GM18868 (cell line): ENCODE measurements around the gene GNG12.

Experiments used
- ATAC-seq: cut with Tn5 transposase; IDR thresholded peaks from one replicate; pipeline ENCODE4 v1.9.1; 2021; ENCODE audit warnings: mild to moderate bottlenecking, moderate library complexity; ENCODE audit not compliant: unreplicated experiment

Gene GNG12

DNA sequence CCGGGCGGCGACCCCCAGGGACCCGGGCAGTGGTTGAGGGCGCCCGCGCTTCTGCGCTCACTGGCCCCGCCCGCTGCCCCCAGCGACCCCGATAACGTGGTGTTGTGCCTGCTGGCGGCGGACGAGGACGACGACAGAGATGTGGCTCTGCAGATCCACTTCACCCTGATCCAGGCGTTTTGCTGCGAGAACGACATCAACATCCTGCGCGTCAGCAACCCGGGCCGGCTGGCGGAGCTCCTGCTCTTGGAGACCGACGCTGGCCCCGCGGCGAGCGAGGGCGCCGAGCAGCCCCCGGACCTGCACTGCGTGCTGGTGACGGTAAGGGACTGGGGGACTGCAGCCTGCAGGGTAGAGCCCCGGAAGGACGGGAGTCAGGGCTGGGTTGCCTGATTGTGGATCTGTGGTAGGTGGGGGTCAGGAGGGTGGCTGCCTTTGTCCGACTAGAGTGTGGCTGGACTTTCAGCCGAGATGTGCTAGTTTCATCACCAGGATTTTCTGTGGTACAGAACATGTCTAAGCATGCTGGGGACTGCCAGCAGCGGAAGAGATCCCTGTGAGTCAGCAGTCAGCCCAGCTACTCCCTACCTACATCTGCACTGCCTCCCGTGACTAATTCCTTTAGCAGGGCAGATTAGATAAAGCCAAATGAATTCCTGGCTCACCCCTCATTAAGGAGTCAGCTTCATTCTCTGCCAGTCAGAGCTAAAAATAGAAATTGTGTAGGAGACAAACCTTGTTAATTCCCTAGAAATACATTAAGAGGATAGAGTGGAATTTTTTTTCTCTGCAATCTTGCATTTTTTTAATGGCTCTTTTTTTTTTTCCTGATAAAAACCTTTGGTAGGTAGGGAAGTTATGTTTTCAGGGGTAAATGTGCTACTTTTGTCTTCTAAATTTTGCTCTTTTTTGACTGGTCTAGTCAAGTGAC is 146.7 kb downstream of the GNG12 start:
- ATAC-seq, result peak; percentile 28

DNA sequence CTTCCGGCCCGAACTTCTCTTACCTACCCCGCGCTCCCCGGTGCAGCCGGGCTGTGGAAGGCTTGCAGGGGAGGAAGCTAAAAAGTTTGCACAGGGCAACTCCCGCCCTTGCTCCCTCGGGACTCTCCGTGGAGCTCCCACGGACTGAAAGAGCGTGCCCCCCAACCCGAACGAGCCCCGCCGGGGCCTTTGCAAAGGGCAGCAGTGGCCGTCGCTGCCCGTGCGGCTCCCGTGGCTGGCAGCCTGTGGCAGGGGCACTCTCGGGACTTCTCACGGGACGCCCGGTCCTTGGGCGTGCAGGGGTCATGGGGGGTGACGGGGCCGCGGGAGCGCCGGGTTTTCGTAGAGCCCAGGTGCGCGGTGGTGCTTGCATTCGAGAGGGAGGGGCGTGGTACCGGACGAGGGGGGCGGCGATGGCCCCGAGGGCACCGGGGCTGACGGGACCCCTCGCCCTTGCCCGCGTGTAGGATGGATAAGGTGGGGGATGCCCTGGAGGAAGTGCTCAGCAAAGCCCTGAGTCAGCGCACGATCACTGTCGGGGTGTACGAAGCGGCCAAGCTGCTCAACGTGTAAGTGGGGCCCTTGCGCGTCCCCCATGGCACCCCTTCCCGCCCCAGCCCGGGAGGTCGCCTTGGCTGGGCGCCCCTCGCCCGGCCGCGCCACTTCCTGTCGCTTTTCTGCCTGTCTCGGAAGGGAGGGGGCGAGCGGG is 147.6 kb downstream of the GNG12 start:
- peak; percentile 11 for ATAC-seq

DNA sequence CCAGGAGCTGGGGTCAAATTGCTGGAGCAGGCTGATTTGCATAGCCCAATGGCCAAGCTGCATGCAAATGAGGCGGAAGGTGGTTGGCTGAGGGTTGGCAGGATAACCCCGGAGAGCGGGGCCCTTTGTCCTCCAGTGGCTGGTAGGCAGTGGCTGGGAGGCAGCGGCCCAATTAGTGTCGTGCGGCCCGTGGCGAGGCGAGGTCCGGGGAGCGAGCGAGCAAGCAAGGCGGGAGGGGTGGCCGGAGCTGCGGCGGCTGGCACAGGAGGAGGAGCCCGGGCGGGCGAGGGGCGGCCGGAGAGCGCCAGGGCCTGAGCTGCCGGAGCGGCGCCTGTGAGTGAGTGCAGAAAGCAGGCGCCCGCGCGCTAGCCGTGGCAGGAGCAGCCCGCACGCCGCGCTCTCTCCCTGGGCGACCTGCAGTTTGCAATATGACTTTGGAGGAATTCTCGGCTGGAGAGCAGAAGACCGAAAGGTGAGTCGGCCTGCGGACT is 148.2 kb downstream of the GNG12 start, which contains the start of gene GADD45A:
Gene GADD45A (plus strand): TSS at position 135 of the 491 bp plus-strand sequence. CDS start 294 bp downstream, at position 429.
- ATAC-seq, result peak; percentile 85

DNA sequence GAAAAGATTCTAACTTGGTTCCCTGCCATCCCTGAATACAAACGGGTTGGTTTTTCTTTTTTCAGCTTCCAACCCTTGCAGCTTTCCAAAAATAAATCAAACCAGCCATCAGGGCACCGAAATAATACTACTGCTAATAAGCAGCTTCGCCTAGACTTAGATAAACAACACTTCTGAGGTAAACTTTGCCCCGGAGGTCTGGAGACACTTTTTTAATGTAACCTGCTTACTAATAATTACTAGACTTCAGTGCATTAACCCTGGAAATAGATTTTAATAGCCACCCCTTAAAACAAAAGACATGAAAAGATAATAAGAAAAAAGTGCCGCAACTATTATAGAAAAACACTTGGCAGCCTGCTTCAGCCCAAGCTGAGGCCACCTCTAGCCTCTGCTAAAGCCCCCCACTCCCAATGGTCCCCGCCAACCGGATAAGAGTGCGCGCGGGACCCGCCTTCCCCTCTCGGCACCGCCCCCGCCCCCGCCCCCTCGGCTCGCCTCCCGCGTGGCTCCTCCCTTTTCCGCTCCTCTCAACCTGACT is 148.7 kb downstream of the GNG12 start:
- no peak for ATAC-seq

DNA sequence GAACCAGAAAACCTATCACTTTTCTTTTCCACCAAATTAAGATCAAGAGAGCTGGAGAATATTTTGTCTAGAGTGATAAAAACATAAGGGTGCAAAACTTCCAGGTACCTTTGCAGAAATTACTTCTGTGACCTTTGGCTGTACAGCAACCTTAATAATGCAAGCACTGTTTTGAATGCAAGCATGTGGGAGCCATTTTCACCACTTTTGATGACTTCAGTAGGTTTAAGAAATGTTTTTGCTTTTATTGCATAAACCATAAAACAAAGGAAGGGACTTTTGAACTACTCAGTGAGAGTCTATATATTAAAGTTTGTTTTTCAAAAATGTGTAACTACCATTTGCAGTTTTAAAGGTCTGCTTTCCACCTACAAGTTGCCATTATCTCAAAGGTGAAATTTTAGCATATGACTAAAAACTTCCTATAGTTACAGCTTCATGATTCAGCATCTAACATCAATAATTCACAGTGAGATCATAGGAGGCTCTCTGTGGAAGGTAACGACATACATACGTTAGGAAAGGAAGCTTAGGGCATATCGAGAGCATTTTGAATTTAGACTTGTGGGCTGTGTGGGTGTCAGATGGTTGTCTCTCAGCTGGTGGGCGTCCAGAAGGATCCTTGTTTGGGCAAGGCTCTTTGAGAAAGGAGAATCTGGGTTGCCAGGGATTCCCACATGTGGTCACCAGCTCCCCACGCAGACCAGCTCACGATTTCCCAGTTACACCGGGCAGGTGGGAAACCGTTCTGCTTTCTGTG is 149.3 kb downstream of the GNG12 start:
- no peak for ATAC-seq

DNA sequence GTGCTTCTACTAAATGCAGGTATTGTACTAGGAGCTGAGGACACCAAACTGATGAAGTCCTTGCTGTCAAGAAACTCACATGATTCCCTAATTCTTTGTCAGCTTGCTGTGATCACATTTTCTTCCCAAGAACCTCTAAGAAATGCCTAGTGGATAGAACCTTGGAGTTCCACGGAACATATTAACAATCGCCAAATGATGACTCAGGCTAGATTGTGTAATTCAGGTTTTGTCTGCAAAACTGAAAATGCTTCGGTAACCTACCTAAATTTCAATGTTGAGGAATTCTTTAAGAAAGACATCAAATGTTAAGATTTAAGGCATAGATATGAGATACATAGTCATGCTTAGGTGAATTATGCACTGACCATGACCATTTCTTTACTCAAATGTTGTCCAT is 150.0 kb downstream of the GNG12 start:
- ATAC-seq, result no peak

DNA sequence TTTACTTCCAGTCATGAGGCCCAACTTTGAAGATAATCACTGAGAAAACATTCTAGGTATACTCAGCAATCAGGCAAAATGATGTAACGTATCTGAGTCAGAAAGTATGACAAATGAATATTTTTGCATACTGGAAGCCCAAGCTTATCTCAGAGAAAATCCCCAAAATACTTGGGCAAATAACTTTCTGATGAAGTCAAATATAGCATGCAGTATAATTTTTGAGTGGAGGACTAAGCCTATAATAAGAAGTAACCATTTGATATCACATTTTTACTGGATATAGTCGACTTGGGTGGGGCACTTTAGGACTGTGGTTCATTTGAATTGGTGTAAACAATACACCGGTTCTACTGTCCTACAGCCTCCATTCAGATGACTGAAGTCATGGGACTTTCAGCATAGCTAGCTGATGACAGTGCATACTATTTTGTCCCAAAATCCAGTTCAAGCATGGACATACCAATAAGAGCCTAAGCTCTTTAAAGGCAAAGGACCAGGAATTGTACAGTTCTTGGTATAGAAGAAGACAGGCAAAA is 150.5 kb downstream of the GNG12 start:
- ATAC-seq, result no peak

DNA sequence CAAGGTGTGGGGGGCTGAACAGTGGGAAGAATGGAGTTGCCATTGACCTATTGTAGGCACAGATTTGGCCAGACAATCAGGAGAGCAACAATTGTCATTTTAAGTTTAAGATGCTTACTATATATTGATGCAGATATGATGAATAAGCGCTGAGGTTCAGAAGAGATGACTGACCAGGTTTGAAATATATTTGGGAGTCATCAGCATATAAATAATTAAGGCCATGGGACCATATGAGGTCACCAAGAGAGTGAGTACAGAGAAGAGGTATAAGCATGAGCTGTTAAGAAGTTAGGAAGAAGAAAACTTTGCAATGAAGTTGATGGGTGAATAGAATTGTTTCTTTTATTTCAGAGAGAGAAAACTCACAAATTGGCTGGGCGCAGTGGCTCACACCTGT is 152.8 kb downstream of the GNG12 start:
- no peak for ATAC-seq

DNA sequence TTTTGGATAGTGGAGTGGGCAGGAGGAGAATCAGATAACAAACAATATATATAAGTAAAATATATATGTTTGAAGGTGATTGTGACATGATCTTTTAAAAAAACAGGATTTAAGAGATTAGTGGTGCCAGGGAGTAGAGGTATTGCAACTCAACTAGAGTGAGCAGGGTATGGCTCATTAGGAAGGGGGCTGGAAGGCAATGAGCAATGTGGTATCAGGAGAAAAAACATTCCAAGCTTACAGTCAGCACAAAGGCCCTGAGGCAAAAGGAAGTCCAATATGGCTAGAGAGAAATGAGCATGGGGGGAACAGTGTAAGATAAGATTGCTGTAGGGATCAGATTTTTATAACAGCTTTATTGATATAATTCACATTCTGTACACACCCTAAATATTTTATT is 153.6 kb downstream of the GNG12 start:
- ATAC-seq, result no peak

DNA sequence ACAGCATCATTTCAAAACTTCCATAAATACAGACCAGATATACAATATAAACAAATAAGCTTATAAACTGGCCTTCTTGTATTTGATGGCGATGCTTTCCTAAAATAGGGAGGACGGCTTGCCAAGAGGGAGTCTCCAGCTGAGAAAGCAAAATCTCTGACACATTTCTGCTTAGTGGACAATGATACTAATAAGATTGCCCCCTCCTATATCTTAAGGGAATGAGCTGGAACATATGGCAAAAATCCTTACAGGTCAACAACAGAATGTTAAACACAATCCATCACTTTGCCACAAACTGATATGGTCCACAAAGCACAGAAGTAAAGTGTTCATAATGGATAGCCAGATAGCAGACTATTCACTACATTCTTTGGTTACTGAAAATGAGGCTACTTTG is 155.3 kb downstream of the GNG12 start:
- ATAC-seq, result no peak

DNA sequence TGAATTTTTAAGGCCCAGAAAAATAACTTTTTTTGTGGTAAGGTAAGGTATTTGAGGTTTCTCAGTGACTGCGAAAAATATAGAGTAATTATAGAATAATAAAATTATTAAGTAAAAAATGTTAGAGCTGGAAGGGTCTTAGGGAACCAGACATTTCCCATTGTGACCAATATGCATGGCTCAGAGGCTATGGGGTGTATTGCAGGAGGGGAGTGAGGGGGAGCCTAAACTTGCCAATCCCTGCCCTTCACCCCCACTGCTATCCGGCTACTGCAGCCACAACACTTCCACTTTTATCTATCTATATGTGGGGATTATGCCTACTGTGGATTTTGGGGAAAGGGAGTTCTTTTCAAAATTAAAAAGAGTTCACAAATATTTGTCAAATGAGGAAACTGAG is 155.9 kb downstream of the GNG12 start:
- no peak for ATAC-seq

DNA sequence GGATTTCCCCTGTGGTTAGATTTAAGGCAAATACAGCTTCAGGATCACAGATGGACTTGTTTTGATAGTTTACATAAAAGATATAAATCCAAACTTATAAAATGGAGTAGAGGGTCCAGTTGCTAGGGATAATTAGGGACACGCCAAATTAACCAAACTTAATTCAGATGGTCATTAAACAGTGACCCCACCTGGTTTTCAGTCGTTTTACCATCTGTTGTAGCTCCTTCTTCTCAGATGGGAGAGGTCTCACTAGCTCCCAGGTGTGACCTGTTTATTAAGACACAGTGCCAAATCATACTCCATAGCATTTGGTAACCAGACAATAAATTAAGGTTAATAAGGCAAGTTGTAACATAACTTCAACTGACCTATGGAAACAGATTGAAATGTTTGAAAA is 156.3 kb downstream of the GNG12 start:
- ATAC-seq, result no peak

DNA sequence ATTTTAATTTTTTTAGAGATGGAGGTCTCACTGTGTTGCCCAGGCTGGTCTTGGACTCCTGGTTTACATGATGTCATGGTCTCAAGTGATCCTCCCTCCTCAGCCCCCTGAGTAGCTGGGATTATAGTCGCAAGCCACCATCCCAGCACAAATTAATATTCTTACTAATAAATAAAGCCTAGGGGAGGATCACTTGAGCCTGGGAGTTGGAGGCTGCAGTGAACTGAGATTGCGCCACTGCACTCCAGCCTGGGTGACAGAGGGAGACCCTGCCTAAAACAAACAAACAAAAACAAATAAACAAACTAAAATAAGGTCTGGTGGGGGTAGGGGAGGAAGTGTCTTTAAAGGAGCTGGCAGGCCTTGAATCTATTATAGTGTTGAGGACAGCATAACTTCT is 157.0 kb downstream of the GNG12 start:
- ATAC-seq, result no peak

DNA sequence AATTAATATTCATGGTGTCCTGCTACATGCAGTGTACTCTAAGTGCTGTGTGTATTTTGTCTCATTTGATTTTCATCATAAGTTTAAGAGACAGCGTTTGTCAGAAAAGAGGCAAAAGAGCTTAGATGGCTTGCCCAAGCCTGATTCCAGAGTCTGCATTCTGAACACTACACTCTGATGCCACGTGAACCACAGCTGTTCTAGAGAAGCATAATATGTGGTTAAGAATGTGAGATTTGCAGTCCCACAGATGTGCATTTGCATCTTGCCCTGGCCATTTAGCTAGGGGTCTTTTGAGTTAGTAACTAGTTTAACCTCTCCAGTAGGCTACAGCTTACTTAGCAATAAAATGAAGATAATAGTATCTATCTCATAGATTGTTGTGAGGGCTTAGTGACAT is 157.5 kb downstream of the GNG12 start:
- ATAC-seq, result no peak

DNA sequence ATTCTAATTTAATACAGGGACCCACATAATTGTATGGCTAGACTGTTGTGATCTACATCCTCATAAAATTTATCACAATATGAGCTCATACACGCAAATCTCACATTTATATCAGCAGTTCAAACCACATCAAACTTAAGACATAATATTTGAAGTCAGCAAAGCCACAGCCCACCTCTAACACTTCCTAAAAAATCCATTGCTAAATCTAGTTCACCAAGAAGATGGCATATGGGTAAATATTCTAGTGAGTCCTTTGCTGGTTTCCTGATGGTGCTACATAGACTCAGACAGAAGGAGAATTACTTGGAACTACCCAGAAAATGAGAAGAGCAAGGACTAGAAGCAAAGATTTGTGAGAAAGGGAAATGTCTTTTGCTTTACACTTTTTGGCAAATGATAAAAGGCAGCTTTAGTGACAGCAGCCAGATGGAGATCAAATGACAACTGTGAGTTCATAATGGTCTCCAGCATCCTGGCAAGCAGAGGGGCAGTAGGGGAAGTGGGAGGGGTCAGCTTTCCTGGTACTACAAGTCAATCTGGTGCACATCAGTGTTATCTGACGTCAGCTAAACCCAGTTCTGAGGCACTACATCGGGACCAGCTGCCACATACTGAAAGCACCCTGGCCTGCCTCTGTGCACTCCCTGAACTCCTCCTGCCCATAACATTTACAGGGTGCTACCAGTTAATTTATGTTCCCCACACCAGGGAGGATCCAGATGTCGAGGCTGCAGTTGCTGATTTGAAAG is 158.8 kb downstream of the GNG12 start:
- ATAC-seq, result peak; percentile 38

DNA sequence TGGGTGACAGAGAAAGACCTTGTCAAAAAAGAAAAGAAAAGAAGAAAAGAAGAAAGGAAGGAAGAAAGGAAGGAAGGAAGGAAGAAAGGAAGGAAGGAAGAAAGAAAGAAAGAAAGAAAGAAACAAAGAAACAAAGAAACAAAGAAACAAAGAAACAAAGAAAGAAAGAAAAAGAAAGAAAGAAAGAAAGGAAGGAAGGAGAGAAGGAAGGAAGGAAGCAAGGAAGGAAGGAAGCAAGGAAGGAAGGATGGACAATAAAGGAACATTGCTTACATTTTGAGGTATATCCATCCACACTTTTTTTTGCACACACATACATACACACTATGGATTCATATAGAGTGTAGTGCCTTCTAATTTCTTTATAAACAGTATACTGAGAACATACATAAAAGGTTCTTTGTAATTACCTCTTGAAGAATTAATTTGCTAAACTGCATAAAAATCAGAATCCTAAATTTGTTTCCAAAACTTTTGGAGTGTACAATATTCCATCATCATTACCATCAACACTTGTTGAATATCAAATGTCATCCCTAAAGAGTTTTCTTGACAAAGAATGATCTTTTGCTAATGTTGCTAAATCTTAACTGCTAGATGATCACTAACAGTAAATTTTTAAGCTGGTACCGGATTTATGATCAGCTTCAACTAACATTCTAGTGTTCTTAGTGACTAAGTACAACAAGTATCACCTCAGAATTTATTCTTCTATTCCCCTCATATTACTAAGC is 159.6 kb downstream of the GNG12 start:
- no peak for ATAC-seq

DNA sequence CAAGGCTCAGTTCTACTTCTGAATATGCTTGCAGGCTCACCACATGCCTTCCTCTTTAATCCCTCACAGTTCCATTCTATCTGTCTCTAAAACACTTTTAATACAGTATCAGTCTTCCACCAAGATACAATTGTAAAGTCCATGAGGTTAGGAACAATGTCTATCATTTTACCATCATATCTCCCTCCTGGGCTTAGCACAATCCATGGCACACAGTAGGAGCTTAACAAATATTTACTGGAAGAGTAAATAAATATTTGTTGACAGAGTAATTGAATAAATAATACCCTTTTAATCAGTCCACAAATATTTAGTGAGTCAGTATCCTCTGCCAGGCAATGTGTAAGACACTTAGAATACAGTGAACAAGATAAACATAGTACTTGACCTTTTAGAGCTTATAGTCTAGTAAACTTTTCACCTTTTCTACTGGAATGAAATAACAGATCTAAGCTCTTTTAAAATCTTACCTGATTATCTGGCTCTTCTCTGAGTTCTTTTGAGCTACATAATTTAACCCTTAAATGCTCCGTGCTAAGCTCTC is 160.9 kb downstream of the GNG12 start:
- ATAC-seq, result no peak

DNA sequence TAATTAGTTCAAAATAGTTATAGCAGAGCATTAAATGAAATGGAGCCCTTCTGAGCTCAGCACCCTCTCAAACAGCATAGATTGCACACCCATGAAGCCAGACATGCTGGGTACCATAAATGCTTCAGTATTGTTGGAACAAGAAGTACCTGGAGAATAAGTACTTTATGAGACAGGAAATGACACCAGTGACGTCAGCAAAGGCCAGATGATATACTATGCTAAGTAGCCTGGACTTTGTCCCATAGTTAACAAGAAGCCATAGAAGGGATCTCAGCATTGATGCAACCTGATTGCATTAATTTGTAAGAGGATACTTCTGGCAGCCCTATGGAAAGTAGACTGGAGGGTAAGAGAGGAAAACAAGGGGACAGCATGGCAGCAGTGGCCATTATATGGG is 164.6 kb downstream of the GNG12 start:
- ATAC-seq, result no peak

DNA sequence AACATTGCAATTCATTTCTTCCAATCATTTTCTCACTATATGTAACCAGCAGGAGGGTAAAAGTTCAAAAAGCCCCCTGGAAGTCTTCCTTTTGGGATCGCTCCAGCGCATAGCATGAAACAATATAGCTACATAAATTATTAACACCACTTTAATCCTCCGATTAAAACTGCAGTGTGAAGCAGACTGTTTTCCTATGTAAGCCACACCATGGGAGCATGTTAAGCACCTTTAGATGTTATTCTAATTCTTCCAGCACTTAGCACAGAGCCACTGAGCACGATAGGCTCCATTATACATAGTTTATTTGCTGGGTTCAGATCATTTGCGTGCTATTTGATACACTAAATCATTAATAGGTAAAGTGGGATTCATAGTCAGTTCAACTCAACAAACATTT is 166.6 kb downstream of the GNG12 start:
- no peak for ATAC-seq
